GM21529 (cell line): ENCODE data around the gene GUK1.

Experiments used
- ATAC-seq: cut with Tn5 transposase; IDR thresholded peaks from one replicate; pipeline ENCODE4 v1.9.1; 2021; ENCODE audit not compliant: unreplicated experiment

The GUK1 gene

GRCh38 chr1:228149406-228150119 lies 9.5 kb downstream of the GUK1 start, which contains the start of gene GJC2:
Gene GJC2, plus strand, starts transcription at chr1:228149930. Its CDS starts 7,829 bp downstream, at chr1:228157759.
- no peak for ATAC-seq

- no peak for ATAC-seq
Measured at GRCh38 chr1:228150120-228150460, 10.0 kb downstream of the GUK1 start.

- ATAC-seq = no peak
Measured at GRCh38 chr1:228150461-228151179, 10.5 kb downstream of the GUK1 start.

- ATAC-seq = no peak
Measured at GRCh38 chr1:228151180-228151925, 11.3 kb downstream of the GUK1 start.

GRCh38 chr1:228152097-228152917 lies 12.2 kb downstream of the GUK1 start:
- no peak for ATAC-seq

GRCh38 chr1:228152918-228153258 lies 12.8 kb downstream of the GUK1 start:
- ATAC-seq = no peak

GRCh38 chr1:228154021-228154669 lies 14.1 kb downstream of the GUK1 start:
- no peak for ATAC-seq

GRCh38 chr1:228154670-228155571 lies 14.8 kb downstream of the GUK1 start:
- ATAC-seq = no peak

GRCh38 chr1:228155596-228156514 lies 15.8 kb downstream of the GUK1 start:
- no peak for ATAC-seq

GRCh38 chr1:228156515-228156881 lies 16.4 kb downstream of the GUK1 start:
- ATAC-seq = no peak

- no peak for ATAC-seq
Measured at GRCh38 chr1:228156941-228157728, 17.1 kb downstream of the GUK1 start.

GRCh38 chr1:228157729-228158126 lies 17.6 kb downstream of the GUK1 start:
- ATAC-seq = no peak

GRCh38 chr1:228158151-228159007 lies 18.3 kb downstream of the GUK1 start:
- no peak for ATAC-seq

- ATAC-seq = no peak
Measured at GRCh38 chr1:228159008-228159665, 19.1 kb downstream of the GUK1 start.

- ATAC-seq = no peak
Measured at GRCh38 chr1:228160201-228160761, 20.2 kb downstream of the GUK1 start.

- no peak for ATAC-seq
Measured at GRCh38 chr1:228161362-228161761, 21.3 kb downstream of the GUK1 start.
